NCI-H2107 treated with DMSO at 0.1 percent for 48 hours (cell line): ENCODE results near the gene TUBA3D.
"Not testable (repeated sequence)": the region's sequence is repeated elsewhere in the genome, so short reads cannot be mapped to it uniquely, and the experiment has no call there.

ENCODE experiments used
- DNase-seq: peaks from one replicate; lab custom pipeline; 2025; ENCODE audit not compliant: unreplicated experiment; lab: John Stamatoyannopoulos, UW

The TUBA3D gene

GRCh38 chr2:131530626-131531344, 54.9 kb downstream of the TUBA3D start:
- not testable (repeated sequence) for DNase-seq

DNA sequence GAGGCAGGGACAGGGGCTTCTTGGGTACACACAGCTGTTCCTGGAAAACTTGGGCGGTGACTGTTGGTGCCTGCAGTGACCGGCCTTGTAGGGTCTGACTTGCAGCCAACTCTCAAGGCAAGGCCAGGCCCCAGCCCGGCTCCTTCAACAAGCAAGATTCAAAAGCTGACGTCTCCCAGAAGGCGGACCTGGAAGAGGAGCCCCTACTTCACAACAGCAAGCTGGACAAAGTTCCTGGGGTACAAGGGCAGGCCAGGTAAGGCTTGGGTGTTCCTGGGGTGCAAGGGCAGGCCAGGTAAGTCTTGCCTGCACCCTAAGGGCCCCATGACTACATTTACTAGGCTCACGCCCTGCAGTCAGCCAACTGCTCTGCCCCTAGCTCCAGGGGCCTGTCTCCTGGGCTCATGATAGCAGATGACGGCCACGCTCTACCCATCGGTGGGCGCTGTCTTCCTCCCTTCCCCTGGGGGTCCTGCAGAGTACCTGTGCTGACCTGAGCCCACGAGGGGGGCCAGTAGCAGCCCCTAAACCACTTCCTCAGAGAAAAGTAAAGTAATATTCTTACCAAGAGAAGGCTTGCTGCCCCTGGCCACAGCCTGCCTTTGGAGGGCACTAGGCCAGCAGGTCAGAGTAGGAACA, 55.7 kb downstream of the TUBA3D start:
- not testable (repeated sequence) for DNase-seq
